ENCODE measurements around the gene EID1. TPM values are rescaled to one million over a fixed set of nuclear protein-coding genes. Genes with fewer than 3 reads are reported as not detected.
"Not testable (repeated sequence)": the region's sequence is repeated elsewhere in the genome, so short reads cannot be mapped to it uniquely, and the experiment has no call there.

The EID1 gene
- total RNA-seq, 4 donors from 2014 or later, result 329 to 383 (median 335) TPM

- Histone ChIP-seq H3K9me3 (no peaks in the 10 kb centered on the region), H3K4me1 (no peaks in the 10 kb centered on the region), H3K36me3 (no peaks in the 10 kb centered on the region), H3K4me3 (no peak overlapping the region), H3K27ac (no peak overlapping the region), H3K27me3 (no peaks in the 10 kb centered on the region)
- WGBS, 2 donors (ENCODE audit: low coverage in 1 of 2), result 75 to 97% methylated on average over 2 to 3 of the region's 4 CpGs
- ATAC-seq, result no peak
- no peak for TF ChIP-seq POLR2A (IDR thresholded peaks at IDR 0.05)
- TF ChIP-seq, protein P1, sequence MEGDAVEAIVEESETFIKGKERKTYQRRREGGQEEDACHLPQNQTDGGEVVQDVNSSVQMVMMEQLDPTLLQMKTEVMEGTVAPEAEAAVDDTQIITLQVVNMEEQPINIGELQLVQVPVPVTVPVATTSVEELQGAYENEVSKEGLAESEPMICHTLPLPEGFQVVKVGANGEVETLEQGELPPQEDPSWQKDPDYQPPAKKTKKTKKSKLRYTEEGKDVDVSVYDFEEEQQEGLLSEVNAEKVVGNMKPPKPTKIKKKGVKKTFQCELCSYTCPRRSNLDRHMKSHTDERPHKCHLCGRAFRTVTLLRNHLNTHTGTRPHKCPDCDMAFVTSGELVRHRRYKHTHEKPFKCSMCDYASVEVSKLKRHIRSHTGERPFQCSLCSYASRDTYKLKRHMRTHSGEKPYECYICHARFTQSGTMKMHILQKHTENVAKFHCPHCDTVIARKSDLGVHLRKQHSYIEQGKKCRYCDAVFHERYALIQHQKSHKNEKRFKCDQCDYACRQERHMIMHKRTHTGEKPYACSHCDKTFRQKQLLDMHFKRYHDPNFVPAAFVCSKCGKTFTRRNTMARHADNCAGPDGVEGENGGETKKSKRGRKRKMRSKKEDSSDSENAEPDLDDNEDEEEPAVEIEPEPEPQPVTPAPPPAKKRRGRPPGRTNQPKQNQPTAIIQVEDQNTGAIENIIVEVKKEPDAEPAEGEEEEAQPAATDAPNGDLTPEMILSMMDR (IDR thresholded peaks at IDR 0.05), result no peak
- no peak for TF ChIP-seq POLR2AphosphoS5 (IDR thresholded peaks at IDR 0.05)
- no peak for TF ChIP-seq EP300 (IDR thresholded peaks at IDR 0.05)
Observed at GRCh38 chr15:48904758-48905157, 26.8 kb downstream of the EID1 start.

DNA sequence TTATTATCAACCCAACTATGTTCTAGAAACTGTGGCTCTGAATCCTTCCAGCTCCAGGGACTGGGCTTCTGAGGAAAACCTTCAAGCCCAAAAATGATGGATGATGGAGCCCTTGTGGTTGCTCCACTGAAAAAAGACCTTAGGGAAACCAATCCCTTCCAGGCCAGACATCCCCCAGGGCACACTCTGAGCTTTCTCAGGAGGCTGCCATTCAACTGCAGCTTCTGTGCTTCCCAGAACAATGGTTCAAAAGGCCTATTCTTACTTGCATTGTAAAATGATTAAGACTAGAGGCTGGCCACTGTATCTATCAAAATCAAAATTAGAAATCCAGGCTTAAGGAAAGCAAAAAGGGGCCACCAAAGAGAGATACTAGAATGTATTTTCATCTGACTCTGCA is 27.3 kb downstream of the EID1 start:
- H3K36me3 ChIP-seq, result no peaks in the 10 kb centered on the region
- H3K27me3 ChIP-seq, result no peaks in the 10 kb centered on the region
- TF ChIP-seq POLR2AphosphoS5 (IDR thresholded peaks at IDR 0.05) (no peak), POLR2A (IDR thresholded peaks at IDR 0.05) (no peak), EP300 (IDR thresholded peaks at IDR 0.05) (no peak)
- TF ChIP-seq, protein P1 (IDR thresholded peaks at IDR 0.05), result no peak
- no peak for ATAC-seq
- H3K9me3 ChIP-seq, result no peaks in the 10 kb centered on the region
- no peaks in the 10 kb centered on the region for H3K4me1 ChIP-seq
- no peak overlapping the region for H3K27ac ChIP-seq
- no peak overlapping the region for H3K4me3 ChIP-seq

GRCh38 chr15:48905847-48906246 is 27.9 kb downstream of the EID1 start:
- no peak for TF ChIP-seq POLR2A (IDR thresholded peaks at IDR 0.05)
- no peak for TF ChIP-seq EP300 (IDR thresholded peaks at IDR 0.05)
- 9 to 30% methylated on average over 1 of the region's 1 CpG for WGBS, 2 donors (ENCODE audit: low coverage in 1 of 2)
- H3K9me3 ChIP-seq, result no peaks in the 10 kb centered on the region
- no peak overlapping the region for H3K27ac ChIP-seq
- H3K4me1 ChIP-seq, result no peaks in the 10 kb centered on the region
- no peaks in the 10 kb centered on the region for H3K27me3 ChIP-seq
- H3K36me3 ChIP-seq, result no peaks in the 10 kb centered on the region
- no peak for ATAC-seq
- no peak overlapping the region for H3K4me3 ChIP-seq

GRCh38 chr15:48909313-48909712 is 31.4 kb downstream of the EID1 start:
- 63% methylated on average over 1 to 2 of the region's 2 CpGs for WGBS, 2 donors (ENCODE audit: low coverage in 1 of 2)
- not testable (repeated sequence) for H3K27me3 ChIP-seq, H3K36me3 ChIP-seq, H3K27ac ChIP-seq, ATAC-seq, H3K4me1 ChIP-seq, H3K4me3 ChIP-seq, H3K9me3 ChIP-seq

GRCh38 chr15:48910554-48910953 is 32.6 kb downstream of the EID1 start:
- 79 to 100% methylated on average over 2 of the region's 2 CpGs for WGBS, 2 donors (ENCODE audit: low coverage in 1 of 2)
- not testable (repeated sequence) for H3K9me3 ChIP-seq, H3K4me1 ChIP-seq, ATAC-seq, H3K27ac ChIP-seq, H3K36me3 ChIP-seq, H3K4me3 ChIP-seq, H3K27me3 ChIP-seq

DNA sequence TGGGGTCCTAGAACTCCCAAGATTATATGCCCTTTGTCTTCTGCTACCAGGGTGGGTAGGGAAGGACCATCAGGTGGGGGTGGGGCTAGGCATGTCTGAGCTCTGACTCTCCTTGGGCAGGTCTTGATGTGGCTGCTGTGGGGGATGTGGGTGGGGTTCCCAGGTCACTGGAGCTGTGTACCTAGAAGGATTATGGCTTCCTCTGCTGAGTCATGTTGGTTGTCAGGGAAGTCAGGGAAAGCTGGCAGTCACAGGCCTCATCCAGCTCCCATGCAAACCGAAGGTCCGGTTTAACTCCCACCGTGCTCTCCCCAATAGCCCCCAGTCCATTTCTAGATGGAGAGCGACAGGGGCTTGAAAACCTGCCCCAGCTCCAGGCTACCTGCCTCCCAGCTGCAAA is 35.2 kb downstream of the EID1 start:
- no peaks in the 10 kb centered on the region for H3K4me1 ChIP-seq
- 80% methylated on average over 1 of the region's 4 CpGs; no CpG with 5 or more reads in 1 of the 2 donors for WGBS, 2 donors (ENCODE audit: low coverage in 1 of 2)
- H3K36me3 ChIP-seq, result no peaks in the 10 kb centered on the region
- no peaks in the 10 kb centered on the region for H3K27me3 ChIP-seq
- ATAC-seq, result no peak
- H3K27ac ChIP-seq, result no peak overlapping the region
- H3K4me3 ChIP-seq, result no peak overlapping the region
- TF ChIP-seq POLR2AphosphoS5 (IDR thresholded peaks at IDR 0.05), result no peak
- no peak for TF ChIP-seq EP300 (IDR thresholded peaks at IDR 0.05)
- no peak for TF ChIP-seq POLR2A (IDR thresholded peaks at IDR 0.05)
- TF ChIP-seq, protein P1 (IDR thresholded peaks at IDR 0.05), result no peak
- H3K9me3 ChIP-seq, result no peaks in the 10 kb centered on the region

DNA sequence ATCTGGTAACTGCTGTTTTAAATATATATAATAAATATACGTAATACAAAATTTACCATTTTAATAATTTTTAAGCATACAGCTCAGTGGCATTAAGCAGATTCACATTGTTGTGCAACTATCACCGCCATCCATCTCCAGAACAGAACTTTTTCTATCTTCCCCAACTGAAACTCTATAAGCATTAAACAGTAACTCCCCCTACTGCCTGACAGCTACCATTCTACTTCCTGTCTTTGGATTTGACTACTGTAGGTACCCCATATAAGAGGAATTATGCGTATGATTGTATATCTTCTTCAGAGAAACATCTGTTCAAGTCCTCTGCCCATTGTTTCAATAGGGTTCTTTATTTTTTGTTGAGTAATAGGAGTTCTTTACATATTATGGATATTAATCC is 36.8 kb downstream of the EID1 start:
- no peak for ATAC-seq
- Histone ChIP-seq H3K27ac (no peak overlapping the region), H3K4me1 (no peaks in the 10 kb centered on the region), H3K9me3 (no peaks in the 10 kb centered on the region), H3K27me3 (no peaks in the 10 kb centered on the region), H3K4me3 (no peak overlapping the region), H3K36me3 (no peaks in the 10 kb centered on the region)
- 96% methylated on average over 3 of the region's 3 CpGs for WGBS, 2 donors (ENCODE audit: low coverage in 1 of 2)
- no peak for TF ChIP-seq EP300 (IDR thresholded peaks at IDR 0.05)
- TF ChIP-seq POLR2A (IDR thresholded peaks at IDR 0.05), result no peak
- TF ChIP-seq, protein P1 (IDR thresholded peaks at IDR 0.05), result no peak

Data from gastroesophageal sphincter (tissue), 4 donors.